NCI-H69 (cell line): Measurements from ENCODE around the gene SACS.

Experiments used
- DNase-seq: peaks from one replicate; lab custom pipeline; 2025; lab: John Stamatoyannopoulos, UW

Gene SACS

GRCh38 chr13:23433171-23434153 is at the start of gene SACS:
SACS (minus strand) TSS chr13:23433702; CDS start chr13:23411239, 22,463 bp downstream.
- DNase-seq, result peak; percentile 68

GRCh38 chr13:23480324-23480723 is 46.8 kb upstream of the SACS start:
- no peak for DNase-seq

- peak; percentile 1 for DNase-seq
These were observed 43.6 kb upstream of the SACS start for GRCh38 chr13:23477101-23477500.

GRCh38 chr13:23473221-23473620 is 39.7 kb upstream of the SACS start:
- DNase-seq, result no peak

- no peak for DNase-seq
These were observed 38.7 kb upstream of the SACS start for GRCh38 chr13:23472189-23472588.

GRCh38 chr13:23470790-23471614 is 37.5 kb upstream of the SACS start:
- DNase-seq, result peak; percentile 5

GRCh38 chr13:23469951-23470421 is 36.5 kb upstream of the SACS start:
- peak; percentile 23 for DNase-seq

- DNase-seq, result peak; percentile 2
These were observed 35.3 kb upstream of the SACS start for GRCh38 chr13:23468811-23469210.

- no peak for DNase-seq
These were observed 34.4 kb upstream of the SACS start for GRCh38 chr13:23467932-23468278.

- DNase-seq, result peak; percentile 8
These were observed 33.8 kb upstream of the SACS start for GRCh38 chr13:23467048-23467931.

- peak; percentile 75 for DNase-seq
These were observed 32.9 kb upstream of the SACS start for GRCh38 chr13:23466144-23467002.

- no peak for DNase-seq
These were observed 30.2 kb upstream of the SACS start for GRCh38 chr13:23463661-23464060.

- DNase-seq, result no peak
These were observed 29.5 kb upstream of the SACS start for GRCh38 chr13:23462815-23463559.

- DNase-seq, result no peak
These were observed 28.0 kb upstream of the SACS start for GRCh38 chr13:23461544-23461943.

- DNase-seq, result no peak
These were observed 27.4 kb upstream of the SACS start for GRCh38 chr13:23460921-23461320.

- no peak for DNase-seq
These were observed 26.8 kb upstream of the SACS start for GRCh38 chr13:23460309-23460708.

GRCh38 chr13:23458989-23459388 is 25.5 kb upstream of the SACS start:
- DNase-seq, result no peak

GRCh38 chr13:23456437-23457210 is 23.1 kb upstream of the SACS start:
- DNase-seq, result no peak
